Measurements from ENCODE around the gene NAA38.

The NAA38 gene

DNA sequence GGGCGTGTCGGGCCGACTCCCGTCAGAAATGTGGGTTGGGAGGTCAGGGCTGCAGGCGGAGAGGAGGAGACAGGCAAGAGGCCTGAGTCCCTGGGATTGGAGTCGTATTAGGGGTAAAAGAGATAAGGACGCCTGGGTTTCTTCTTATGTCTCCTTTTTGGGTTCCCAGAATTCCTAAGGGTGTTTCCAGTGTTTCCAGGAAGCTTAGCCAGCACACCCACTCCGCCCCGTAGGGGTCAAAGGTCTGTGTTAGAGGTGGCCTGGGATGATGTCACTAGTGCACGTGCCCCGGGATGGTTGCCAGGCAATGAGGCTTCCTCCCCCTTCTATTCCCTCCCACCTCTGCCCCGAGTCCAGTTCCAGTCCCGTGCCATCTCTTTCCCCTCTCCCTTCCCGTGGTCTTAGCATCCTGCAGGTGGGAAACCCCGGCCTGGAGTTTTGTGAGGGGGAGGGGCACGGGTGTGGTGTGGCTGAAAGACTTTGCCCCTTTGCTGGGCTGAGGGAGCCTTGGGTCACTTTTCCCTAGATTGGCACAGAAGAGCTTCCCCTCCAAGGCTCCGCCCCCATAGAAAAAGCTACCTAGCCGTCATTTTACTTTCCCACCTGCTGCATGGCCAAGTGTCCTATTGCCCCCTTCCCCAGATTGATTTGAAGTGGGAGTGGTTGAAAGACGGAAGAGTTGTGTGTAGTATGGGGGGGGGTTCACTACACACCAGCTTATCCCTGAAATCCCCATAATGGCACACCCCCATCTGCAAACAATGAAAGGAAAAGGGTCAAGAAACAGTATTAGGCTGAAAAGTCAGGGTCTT, 20.6 kb downstream of the NAA38 start (continued):
- TF ChIP-seq ZNF121 (tag by site-specific recombination; IDR thresholded peaks at IDR 0.05) (no peak; the same call in 1 of the 2 replicates), ZBTB44 (tag by site-specific recombination; IDR thresholded peaks at IDR 0.05) (peak; percentile 89), GLIS1 (tag by site-specific recombination; IDR thresholded peaks at IDR 0.05) (peak; percentile 98), REPIN1 (tag by site-specific recombination; IDR thresholded peaks at IDR 0.05; ENCODE audit: low read depth) (peak; percentile 61; the same call in 1 of the 2 replicates), ZNF629 (tag by site-specific recombination; IDR thresholded peaks at IDR 0.05) (peak; percentile 99), ZFHX2 (tag by site-specific recombination; conservative IDR thresholded peaks at IDR 0.05) (peak; percentile 99), BCL11B (tag by site-specific recombination; IDR thresholded peaks at IDR 0.05; ENCODE audit: low read depth) (peak; percentile 99), ZNF555 (tag by site-specific recombination; conservative IDR thresholded peaks at IDR 0.05) (no peak), ZNF324 (tag by site-specific recombination; IDR thresholded peaks at IDR 0.05) (peak; percentile 99), ZBTB26 (tag by site-specific recombination; optimal IDR thresholded peaks at IDR 0.05) (peak; percentile 77), ZNF596 (tag by site-specific recombination; IDR thresholded peaks at IDR 0.05) (peak; percentile 72), PRDM4 (tag by site-specific recombination; IDR thresholded peaks at IDR 0.05) (peak; percentile 96), ZNF24 (tag by site-specific recombination; IDR thresholded peaks at IDR 0.05) (peak; percentile 97), ZBTB21 (tag by site-specific recombination; IDR thresholded peaks at IDR 0.05) (peak; percentile 97), ZNF548 (tag by site-specific recombination; IDR thresholded peaks at IDR 0.05) (no peak), ZNF174 (tag by site-specific recombination; IDR thresholded peaks at IDR 0.05) (no peak), ZNF571 (tag by site-specific recombination; IDR thresholded peaks at IDR 0.05) (no peak), ZBTB8A (tag by site-specific recombination; IDR thresholded peaks at IDR 0.05) (peak; percentile 94), ZNF830 (tag by site-specific recombination; IDR thresholded peaks at IDR 0.05; ENCODE audit: low read depth) (no peak), ZNF366 (tag by site-specific recombination; conservative IDR thresholded peaks at IDR 0.05) (peak; percentile 88), ZIC2 (tag by site-specific recombination; IDR thresholded peaks at IDR 0.05) (peak; percentile 87), PRDM10 (tag by site-specific recombination; IDR thresholded peaks at IDR 0.05) (peak; percentile 97), ZFP37 (tag by site-specific recombination; IDR thresholded peaks at IDR 0.05) (peak; percentile 98), ZNF169 (tag by site-specific recombination; IDR thresholded peaks at IDR 0.05) (0 out of 2 replicates have a peak, but pooled peaks have one; percentile 43), ZNF549 (tag by site-specific recombination; IDR thresholded peaks at IDR 0.05) (no peak), ZNF670 (tag by site-specific recombination; IDR thresholded peaks at IDR 0.05; ENCODE audit: low read depth) (no peak), TCF7L2 (IDR thresholded peaks at IDR 0.05; ENCODE audit: borderline replicate concordance, low read depth, low read length) (no peak)
- TF ChIP-seq, protein P1, sequence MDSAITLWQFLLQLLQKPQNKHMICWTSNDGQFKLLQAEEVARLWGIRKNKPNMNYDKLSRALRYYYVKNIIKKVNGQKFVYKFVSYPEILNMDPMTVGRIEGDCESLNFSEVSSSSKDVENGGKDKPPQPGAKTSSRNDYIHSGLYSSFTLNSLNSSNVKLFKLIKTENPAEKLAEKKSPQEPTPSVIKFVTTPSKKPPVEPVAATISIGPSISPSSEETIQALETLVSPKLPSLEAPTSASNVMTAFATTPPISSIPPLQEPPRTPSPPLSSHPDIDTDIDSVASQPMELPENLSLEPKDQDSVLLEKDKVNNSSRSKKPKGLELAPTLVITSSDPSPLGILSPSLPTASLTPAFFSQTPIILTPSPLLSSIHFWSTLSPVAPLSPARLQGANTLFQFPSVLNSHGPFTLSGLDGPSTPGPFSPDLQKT (IDR thresholded peaks at IDR 0.05; ENCODE audit: borderline replicate concordance, low read depth, low read length) = no peak; the same call in 1 of the 2 replicates
- TF ChIP-seq, protein P2, sequence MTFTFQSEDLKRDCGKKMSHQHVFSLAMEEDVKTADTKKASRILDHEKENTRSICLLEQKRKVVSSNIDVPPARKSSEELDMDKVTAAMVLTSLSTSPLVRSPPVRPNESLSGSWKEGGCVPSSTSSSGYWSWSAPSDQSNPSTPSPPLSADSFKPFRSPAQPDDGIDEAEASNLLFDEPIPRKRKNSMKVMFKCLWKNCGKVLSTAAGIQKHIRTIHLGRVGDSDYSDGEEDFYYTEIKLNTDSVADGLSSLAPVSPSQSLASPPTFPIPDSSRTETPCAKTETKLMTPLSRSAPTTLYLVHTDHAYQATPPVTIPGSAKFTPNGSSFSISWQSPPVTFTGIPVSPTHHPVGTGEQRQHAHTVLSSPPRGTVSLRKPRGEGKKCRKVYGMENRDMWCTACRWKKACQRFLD (tag by site-specific recombination; IDR thresholded peaks at IDR 0.05) = no peak

Measured in HEK293 (cell line).